ENCODE data around the gene RPUSD1.

The RPUSD1 gene

GRCh38 chr16:817001-817906, 29.1 kb upstream of the RPUSD1 start:
- H3K4me1 ChIP-seq: peaks cover 0 to 16% (median 0%) of the 10 kb centered on the region in 4 donors
- no peak for DNase-seq
- H3K9me3 ChIP-seq: peaks cover 0 to 3% (median 0%) of the 10 kb centered on the region in 3 donors
- H3K27me3 ChIP-seq: peaks cover 0 to 88% of the 10 kb centered on the region in 2 donors
- intact Hi-C loops (cut with DNase I; ENCODE audit: low total_unique reads): loop anchor here (10.0 kb wide), 1 partner anchor 238 kb away; no protein-coding TSS in a partner anchor
- H3K36me3 ChIP-seq: no peaks in the 10 kb centered on the region
- TF ChIP-seq, protein P1, sequence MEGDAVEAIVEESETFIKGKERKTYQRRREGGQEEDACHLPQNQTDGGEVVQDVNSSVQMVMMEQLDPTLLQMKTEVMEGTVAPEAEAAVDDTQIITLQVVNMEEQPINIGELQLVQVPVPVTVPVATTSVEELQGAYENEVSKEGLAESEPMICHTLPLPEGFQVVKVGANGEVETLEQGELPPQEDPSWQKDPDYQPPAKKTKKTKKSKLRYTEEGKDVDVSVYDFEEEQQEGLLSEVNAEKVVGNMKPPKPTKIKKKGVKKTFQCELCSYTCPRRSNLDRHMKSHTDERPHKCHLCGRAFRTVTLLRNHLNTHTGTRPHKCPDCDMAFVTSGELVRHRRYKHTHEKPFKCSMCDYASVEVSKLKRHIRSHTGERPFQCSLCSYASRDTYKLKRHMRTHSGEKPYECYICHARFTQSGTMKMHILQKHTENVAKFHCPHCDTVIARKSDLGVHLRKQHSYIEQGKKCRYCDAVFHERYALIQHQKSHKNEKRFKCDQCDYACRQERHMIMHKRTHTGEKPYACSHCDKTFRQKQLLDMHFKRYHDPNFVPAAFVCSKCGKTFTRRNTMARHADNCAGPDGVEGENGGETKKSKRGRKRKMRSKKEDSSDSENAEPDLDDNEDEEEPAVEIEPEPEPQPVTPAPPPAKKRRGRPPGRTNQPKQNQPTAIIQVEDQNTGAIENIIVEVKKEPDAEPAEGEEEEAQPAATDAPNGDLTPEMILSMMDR (IDR thresholded peaks at IDR 0.05): no peak
- H3K27ac ChIP-seq: no peak overlapping the region
- no peak overlapping the region for H3K4me3 ChIP-seq

- Histone ChIP-seq H3K4me1 (peaks cover 0 to 16% (median 0%) of the 10 kb centered on the region in 4 donors), H3K9me3 (peaks cover 0 to 8% (median 0%) of the 10 kb centered on the region in 3 donors), H3K36me3 (no peaks in the 10 kb centered on the region), H3K4me3 (no peak overlapping the region), H3K27ac (no peak overlapping the region), H3K27me3 (peaks cover 0 to 86% of the 10 kb centered on the region in 2 donors)
- TF ChIP-seq, protein P1 (IDR thresholded peaks at IDR 0.05): no peak
- intact Hi-C loops (cut with DNase I; ENCODE audit: low total_unique reads): loop anchor here (10.0 kb wide), 1 partner anchor 239 kb away; no protein-coding TSS in a partner anchor
- no peak for DNase-seq
Measured at GRCh38 chr16:815861-816260, 27.7 kb upstream of the RPUSD1 start.

- Histone ChIP-seq H3K4me1 (peaks cover 0 to 16% (median 0%) of the 10 kb centered on the region in 4 donors), H3K36me3 (no peaks in the 10 kb centered on the region), H3K9me3 (peaks cover 0 to 8% (median 0%) of the 10 kb centered on the region in 3 donors), H3K27me3 (peaks cover 0 to 87% of the 10 kb centered on the region in 2 donors), H3K4me3 (no peak overlapping the region), H3K27ac (no peak overlapping the region)
- DNase-seq: no peak
- intact Hi-C loops (cut with DNase I; ENCODE audit: low total_unique reads): loop anchor here (10.0 kb wide), 1 partner anchor 240 kb away; no protein-coding TSS in a partner anchor
- TF ChIP-seq, protein P1 (IDR thresholded peaks at IDR 0.05): no peak
Measured at GRCh38 chr16:814974-815373, 26.8 kb upstream of the RPUSD1 start.

- Histone ChIP-seq H3K9me3 (peaks cover 0 to 8% (median 0%) of the 10 kb centered on the region in 3 donors), H3K4me1 (peaks cover 0 to 16% (median 0%) of the 10 kb centered on the region in 4 donors), H3K36me3 (no peaks in the 10 kb centered on the region), H3K27ac (no peak overlapping the region), H3K27me3 (peaks cover 0 to 80% of the 10 kb centered on the region in 2 donors), H3K4me3 (no peak overlapping the region)
- TF ChIP-seq, protein P1 (IDR thresholded peaks at IDR 0.05): no peak
- DNase-seq: no peak
- intact Hi-C loops (cut with DNase I; ENCODE audit: low total_unique reads): loop anchor here (10.0 kb wide), 1 partner anchor 241 kb away; no protein-coding TSS in a partner anchor
Measured at GRCh38 chr16:813916-814412, 25.8 kb upstream of the RPUSD1 start.

DNA sequence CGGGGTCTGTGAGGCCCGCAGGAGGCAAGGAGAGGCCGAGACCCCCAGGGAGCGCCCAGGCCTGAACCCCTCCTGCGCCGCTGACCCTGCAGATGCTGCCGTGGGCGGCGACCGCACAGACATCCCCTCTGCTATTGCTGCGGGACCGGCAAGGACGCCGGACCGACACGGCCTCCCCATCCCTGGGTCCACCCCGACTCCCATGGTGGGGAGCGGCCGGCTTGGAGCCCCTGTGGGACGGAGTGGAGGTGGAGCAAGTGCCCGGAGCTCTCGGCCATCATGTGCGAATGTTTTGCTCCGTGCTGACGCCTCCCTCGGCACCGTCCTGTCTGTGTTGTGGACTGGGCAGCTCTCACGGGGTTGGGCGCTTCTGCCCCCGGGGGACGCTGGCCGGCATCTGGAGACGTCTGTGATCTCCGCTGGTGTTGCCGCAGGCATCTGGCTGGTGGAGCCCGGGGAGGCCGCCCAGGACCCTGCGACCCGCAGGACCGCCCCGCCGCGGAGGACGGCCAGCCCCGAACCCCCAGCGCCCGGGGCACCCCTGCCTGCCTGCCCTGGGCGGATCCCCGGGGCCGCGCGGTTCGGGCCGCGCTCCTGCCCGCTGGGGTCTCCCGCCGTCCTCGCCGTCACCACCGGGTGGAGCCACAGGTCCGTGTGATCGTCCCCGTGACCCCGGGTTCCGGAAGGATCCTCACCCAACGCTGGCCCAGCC, 25.2 kb upstream of the RPUSD1 start:
- no peak for DNase-seq
- TF ChIP-seq, protein P1 (IDR thresholded peaks at IDR 0.05): peak; percentile 20 to 22
- Histone ChIP-seq H3K4me1 (peaks cover 0 to 20% (median 2%) of the 10 kb centered on the region in 4 donors), H3K4me3 (no peak overlapping the region), H3K36me3 (no peaks in the 10 kb centered on the region), H3K27ac (no peak overlapping the region), H3K9me3 (peaks cover 0 to 8% (median 0%) of the 10 kb centered on the region in 3 donors), H3K27me3 (peaks cover 0 to 76% of the 10 kb centered on the region in 2 donors)
- intact Hi-C loops (cut with DNase I; ENCODE audit: low total_unique reads): loop anchor here (10.0 kb wide), 1 partner anchor 241 kb away; no protein-coding TSS in a partner anchor

Measured in tibial artery (tissue), 4 donors.